Omental fat pad (tissue), 4 donors: ENCODE measurements around the gene ARHGAP30. TPM values are rescaled to one million over a fixed set of nuclear protein-coding genes. Genes with fewer than 3 reads are reported as not detected.
A peak's percentile ranks its signal among the peaks of the same experiment; 100 is the strongest.

Experiments
- ATAC-seq: fragments of 150-250 bp; one replicate; pipeline ENCODE4 v1.9.1; 2016; ENCODE audit warnings: mild to moderate bottlenecking, moderate library complexity; ENCODE audit not compliant: low FRiP score
- DNase-seq: peaks from one replicate; pipeline ENCODE4 v3.0.0-alpha.2; 2019; ENCODE audit warnings: low spot score
- CTCF ChIP-seq, 3 donors: fragments of 450-650 bp; IDR thresholded peaks; one replicate each; pipeline ENCODE4 v1.5.1; 2016 to 2017; ENCODE audit warnings: antibody characterized with exemption in 3 of 3, mild to moderate bottlenecking in 3 of 3, moderate library complexity in 2 of 3
- small RNA-seq: library from RNA; depleted of rRNA; stranded (forward); fragments of <200 nt; gene quantifications from one replicate; pipeline ENCODE3, GENCODE V24; 2016
- total RNA-seq, 4 donors: library from RNA; depleted of rRNA; stranded (reverse); fragments of >200 nt; gene quantifications; one replicate each; pipeline ENCODE4 v1.1.0, GENCODE V29; 2016

ARHGAP30 gene
- total RNA-seq, 4 donors from 2014 or later = 9.8 to 32.3 (median 24.7) TPM

GRCh38 chr1:160997323-160998038, 72.2 kb downstream of the ARHGAP30 start:
- peak in 1 of 3 donors; percentile 49 for TF ChIP-seq CTCF (IDR thresholded peaks at IDR 0.05)
- DNase-seq (peak; percentile 46), ATAC-seq (peak; percentile 87)

Small RNAs within 50 kb of the gene (small RNA-seq; reads per million reads assigned to genes)
- not detected for gene AL591806.2

Other genes starting within 250 kb of the ARHGAP30 start
- gene CD244, start 207.0 kb downstream of the ARHGAP30 start, total RNA-seq = 10 to 100 TPM in 1 of 4 donors, 1 to 10 TPM in 1, under 1 TPM in 2; 0.84 to 10.3 (median 3.0) TPM
- gene ITLN1, start 184.7 kb downstream of the ARHGAP30 start, total RNA-seq = 1,000 to 10,000 TPM in 3 of 4 donors, 100 to 1,000 TPM in 1; 105 to 7,953 (median 2,405) TPM
- 10 to 100 TPM in 2 of 4 donors, 1 to 10 TPM in 1, not detected in 1; 6.4 to 58.9 (median 30.3) TPM for gene ITLN2, start 115.1 kb downstream of the ARHGAP30 start, total RNA-seq
- 10 to 100 TPM; 31.7 to 52.8 (median 44.4) TPM for gene F11R, start 48.7 kb downstream of the ARHGAP30 start, total RNA-seq
- 10 to 100 TPM; 26.0 to 43.1 (median 30.5) TPM for gene TSTD1, start 30.9 kb downstream of the ARHGAP30 start, total RNA-seq
- gene USF1, start 23.9 kb downstream of the ARHGAP30 start, total RNA-seq = 10 to 100 TPM; 44.8 to 87.5 (median 61.4) TPM
- gene NECTIN4, start 19.7 kb upstream of the ARHGAP30 start, total RNA-seq = under 1 TPM in 1 of 4 donors, not detected in 3; 0.72 TPM
- gene KLHDC9, start 28.5 kb upstream of the ARHGAP30 start, total RNA-seq = 1 to 10 TPM in 2 of 4 donors, under 1 TPM in 1, not detected in 1; 0.60 to 2.2 (median 1.5) TPM
- 10 to 100 TPM; 30.6 to 90.1 (median 50.0) TPM for gene PFDN2, start 48.1 kb upstream of the ARHGAP30 start, total RNA-seq
- gene NIT1, start 48.2 kb upstream of the ARHGAP30 start, total RNA-seq = 100 to 1,000 TPM in 1 of 4 donors, 10 to 100 TPM in 3; 28.1 to 122 (median 33.4) TPM
- 10 to 100 TPM; 32.0 to 54.8 (median 43.1) TPM for gene DEDD, start 62.8 kb upstream of the ARHGAP30 start, total RNA-seq
- gene UFC1, start 84.1 kb upstream of the ARHGAP30 start, total RNA-seq = 10 to 100 TPM; 73.6 to 96.7 (median 78.4) TPM
- 10 to 100 TPM in 3 of 4 donors, 1 to 10 TPM in 1; 7.8 to 19.5 (median 12.7) TPM for gene USP21, start 89.6 kb upstream of the ARHGAP30 start, total RNA-seq
- 10 to 100 TPM; 12.5 to 28.4 (median 13.8) TPM for gene PPOX, start 96.5 kb upstream of the ARHGAP30 start, total RNA-seq
- 10 to 100 TPM; 20.6 to 50.7 (median 37.1) TPM for gene B4GALT3, start 107.6 kb upstream of the ARHGAP30 start, total RNA-seq
- gene ADAMTS4, start 129.2 kb upstream of the ARHGAP30 start, total RNA-seq = 100 to 1,000 TPM in 2 of 4 donors, 10 to 100 TPM in 2; 38.5 to 238 (median 121) TPM
- gene NDUFS2, start 132.5 kb upstream of the ARHGAP30 start, total RNA-seq = 100 to 1,000 TPM in 3 of 4 donors, 10 to 100 TPM in 1; 89.4 to 136 (median 122) TPM
- gene FCER1G, start 145.4 kb upstream of the ARHGAP30 start, total RNA-seq = 100 to 1,000 TPM in 3 of 4 donors, 10 to 100 TPM in 1; 96.3 to 346 (median 179) TPM
- gene APOA2, start 153.7 kb upstream of the ARHGAP30 start, total RNA-seq = not detected
- gene TOMM40L, start 156.2 kb upstream of the ARHGAP30 start, total RNA-seq = 10 to 100 TPM in 3 of 4 donors, 1 to 10 TPM in 1; 9.6 to 15.4 (median 13.4) TPM
- not detected for gene NR1I3, start 168.3 kb upstream of the ARHGAP30 start, total RNA-seq
- gene PCP4L1, start 188.9 kb upstream of the ARHGAP30 start, total RNA-seq = under 1 TPM in 2 of 4 donors, not detected in 2; 0.56 to 0.63 TPM
- gene MPZ, start 240.1 kb upstream of the ARHGAP30 start, total RNA-seq = 1 to 10 TPM; 1.8 to 9.0 (median 4.2) TPM
- gene SDHC, start 244.5 kb upstream of the ARHGAP30 start, total RNA-seq = 10 to 100 TPM; 22.9 to 66.3 (median 49.3) TPM